Karpas-422 (cell line): ENCODE results near the gene ANKRD62. TPM values are rescaled to one million over a fixed set of nuclear protein-coding genes. Genes with fewer than 3 reads are reported as not detected.

ENCODE experiments used
- DNase-seq: peaks from one replicate; pipeline ENCODE4 v3.0.0-alpha.2; 2015
- H2AFZ ChIP-seq: fragments of 200-600 bp; sonication (generic); 2 replicates; pipeline ENCODE4 v1.6.1; 2014; ENCODE audit warnings: antibody characterized with exemption, low read length, mixed read lengths
- H3K27ac ChIP-seq: fragments of 200-600 bp; sonication (generic); 2 replicates; pipeline ENCODE4 v1.5.1; 2014; ENCODE audit warnings: mild to moderate bottlenecking, low read length, moderate library complexity
- H3K27me3 ChIP-seq: fragments of 200-600 bp; sonication (generic); 2 replicates; pipeline ENCODE4 v1.6.1; 2014; ENCODE audit warnings: low read length, mixed read lengths
- H3K36me3 ChIP-seq: fragments of 200-600 bp; sonication (generic); 2 replicates; pipeline ENCODE4 v1.6.1; 2014; ENCODE audit warnings: low read length, mixed read lengths; ENCODE audit not compliant: insufficient read depth
- H3K4me1 ChIP-seq: fragments of 200-600 bp; sonication (generic); 2 replicates; pipeline ENCODE4 v1.6.1; 2014; ENCODE audit warnings: mild to moderate bottlenecking, low read length, mixed read lengths
- H3K4me2 ChIP-seq: fragments of 200-600 bp; sonication (generic); 2 replicates; pipeline ENCODE4 v1.6.1; 2014; ENCODE audit warnings: low read length, low read depth, mild to moderate bottlenecking; ENCODE audit not compliant: poor library complexity, severe bottlenecking
- H3K4me3 ChIP-seq: fragments of 200-600 bp; sonication (generic); 2 replicates; pipeline ENCODE4 v1.5.1; 2014; ENCODE audit warnings: mild to moderate bottlenecking, antibody characterized with exemption, low read length, mixed read lengths
- H3K79me2 ChIP-seq: fragments of 200-600 bp; sonication (generic); 2 replicates; pipeline ENCODE4 v1.6.1; 2014; ENCODE audit warnings: mild to moderate bottlenecking, low read length, mixed read lengths
- H3K9ac ChIP-seq: fragments of 200-600 bp; sonication (generic); 2 replicates; pipeline ENCODE4 v1.6.0; 2014; ENCODE audit warnings: low read length
- H3K9me2 ChIP-seq: fragments of 200-600 bp; sonication (generic), shearing (Covaris generic); replicated peaks from 2 replicates; pipeline ENCODE4 v1.6.0; 2014; ENCODE audit warnings: mild to moderate bottlenecking, low read length, moderate library complexity; ENCODE audit not compliant: insufficient read depth
- H3K9me3 ChIP-seq: fragments of 300-700, 200-600 bp; sonication (generic); 2 replicates; pipeline ENCODE4 v1.6.1; 2014; ENCODE audit warnings: low read length, mixed read lengths
- H4K20me1 ChIP-seq: fragments of 200-600 bp; sonication (generic); 2 replicates; pipeline ENCODE4 v1.6.1; 2014; ENCODE audit warnings: mild to moderate bottlenecking, antibody characterized with exemption, low read length, low read depth; ENCODE audit not compliant: insufficient read depth
- total RNA-seq: library from RNA; depleted of rRNA; stranded (reverse); fragments of >200 nt; shearing (Covaris generic); gene quantifications from 2 replicates; pipeline ENCODE4 v1.2.3, GENCODE V29; 2014; ENCODE audit warnings: low replicate concordance

ANKRD62 gene
- total RNA-seq, 1 experiment from 2014 or later: not detected

- Histone ChIP-seq H2AFZ (0 out of 2 replicates have a peak overlapping the region, but pooled peaks have one; percentile 42), H3K9ac (no peak overlapping the region), H4K20me1 (no peaks in the 10 kb centered on the region), H3K4me3 (no peak overlapping the region), H3K9me3 (no peaks in the 10 kb centered on the region), H3K9me2 (no peaks in the 10 kb centered on the region), H3K4me2 (no peak overlapping the region), H3K79me2 (no peaks in the 10 kb centered on the region), H3K27ac (no peak overlapping the region), H3K4me1 (peaks cover 37% of the 10 kb centered on the region), H3K36me3 (no peaks in the 10 kb centered on the region), H3K27me3 (no peaks in the 10 kb centered on the region)
- no peak for DNase-seq
Measured at GRCh38 chr18:12052866-12053265, 40.8 kb upstream of the ANKRD62 start.

GRCh38 chr18:12053289-12053688 lies 40.4 kb upstream of the ANKRD62 start:
- no peaks in the 10 kb centered on the region for H4K20me1 ChIP-seq
- H3K27me3 ChIP-seq: no peaks in the 10 kb centered on the region
- DNase-seq: peak; percentile 60
- H3K4me3 ChIP-seq: no peak overlapping the region
- H3K79me2 ChIP-seq: no peaks in the 10 kb centered on the region
- no peaks in the 10 kb centered on the region for H3K9me2 ChIP-seq
- H2AFZ ChIP-seq: 0 out of 2 replicates have a peak overlapping the region, but pooled peaks have one; percentile 42
- no peak overlapping the region for H3K27ac ChIP-seq
- no peaks in the 10 kb centered on the region for H3K36me3 ChIP-seq
- H3K4me1 ChIP-seq: peaks cover 37% of the 10 kb centered on the region
- H3K4me2 ChIP-seq: no peak overlapping the region
- H3K9ac ChIP-seq: no peak overlapping the region; the same call in 1 of the 2 replicates
- no peaks in the 10 kb centered on the region for H3K9me3 ChIP-seq

- H3K36me3 ChIP-seq: no peaks in the 10 kb centered on the region
- no peak overlapping the region for H3K4me2 ChIP-seq
- H4K20me1 ChIP-seq: no peaks in the 10 kb centered on the region
- DNase-seq: no peak
- H3K27me3 ChIP-seq: no peaks in the 10 kb centered on the region
- H3K9me3 ChIP-seq: no peaks in the 10 kb centered on the region
- H3K4me3 ChIP-seq: no peak overlapping the region
- no peak overlapping the region for H2AFZ ChIP-seq
- H3K9me2 ChIP-seq: no peaks in the 10 kb centered on the region
- peaks cover 10% of the 10 kb centered on the region for H3K4me1 ChIP-seq
- H3K79me2 ChIP-seq: no peaks in the 10 kb centered on the region
- no peak overlapping the region for H3K9ac ChIP-seq
- no peak overlapping the region for H3K27ac ChIP-seq
Measured at GRCh38 chr18:12056034-12056883, 37.4 kb upstream of the ANKRD62 start.

- H3K9me3 ChIP-seq: no peaks in the 10 kb centered on the region
- no peaks in the 10 kb centered on the region for H4K20me1 ChIP-seq
- no peaks in the 10 kb centered on the region for H3K27me3 ChIP-seq
- DNase-seq: no peak
- no peak overlapping the region for H3K4me2 ChIP-seq
- H3K9ac ChIP-seq: no peak overlapping the region
- no peaks in the 10 kb centered on the region for H3K9me2 ChIP-seq
- H3K79me2 ChIP-seq: no peaks in the 10 kb centered on the region
- no peak overlapping the region for H3K4me3 ChIP-seq
- peaks cover 9% of the 10 kb centered on the region for H3K4me1 ChIP-seq
- H3K36me3 ChIP-seq: no peaks in the 10 kb centered on the region
- no peak overlapping the region for H2AFZ ChIP-seq
- H3K27ac ChIP-seq: no peak overlapping the region
Measured at GRCh38 chr18:12056884-12057402, 36.7 kb upstream of the ANKRD62 start.

GRCh38 chr18:12057419-12058039 lies 36.1 kb upstream of the ANKRD62 start:
- no peak overlapping the region for H2AFZ ChIP-seq
- no peaks in the 10 kb centered on the region for H4K20me1 ChIP-seq
- no peak overlapping the region for H3K9ac ChIP-seq
- no peaks in the 10 kb centered on the region for H3K9me2 ChIP-seq
- H3K4me2 ChIP-seq: no peak overlapping the region
- H3K79me2 ChIP-seq: no peaks in the 10 kb centered on the region
- peaks cover 9% of the 10 kb centered on the region for H3K4me1 ChIP-seq
- no peak overlapping the region for H3K4me3 ChIP-seq
- no peaks in the 10 kb centered on the region for H3K36me3 ChIP-seq
- no peak overlapping the region for H3K27ac ChIP-seq
- no peaks in the 10 kb centered on the region for H3K9me3 ChIP-seq
- no peak for DNase-seq
- H3K27me3 ChIP-seq: no peaks in the 10 kb centered on the region

DNA sequence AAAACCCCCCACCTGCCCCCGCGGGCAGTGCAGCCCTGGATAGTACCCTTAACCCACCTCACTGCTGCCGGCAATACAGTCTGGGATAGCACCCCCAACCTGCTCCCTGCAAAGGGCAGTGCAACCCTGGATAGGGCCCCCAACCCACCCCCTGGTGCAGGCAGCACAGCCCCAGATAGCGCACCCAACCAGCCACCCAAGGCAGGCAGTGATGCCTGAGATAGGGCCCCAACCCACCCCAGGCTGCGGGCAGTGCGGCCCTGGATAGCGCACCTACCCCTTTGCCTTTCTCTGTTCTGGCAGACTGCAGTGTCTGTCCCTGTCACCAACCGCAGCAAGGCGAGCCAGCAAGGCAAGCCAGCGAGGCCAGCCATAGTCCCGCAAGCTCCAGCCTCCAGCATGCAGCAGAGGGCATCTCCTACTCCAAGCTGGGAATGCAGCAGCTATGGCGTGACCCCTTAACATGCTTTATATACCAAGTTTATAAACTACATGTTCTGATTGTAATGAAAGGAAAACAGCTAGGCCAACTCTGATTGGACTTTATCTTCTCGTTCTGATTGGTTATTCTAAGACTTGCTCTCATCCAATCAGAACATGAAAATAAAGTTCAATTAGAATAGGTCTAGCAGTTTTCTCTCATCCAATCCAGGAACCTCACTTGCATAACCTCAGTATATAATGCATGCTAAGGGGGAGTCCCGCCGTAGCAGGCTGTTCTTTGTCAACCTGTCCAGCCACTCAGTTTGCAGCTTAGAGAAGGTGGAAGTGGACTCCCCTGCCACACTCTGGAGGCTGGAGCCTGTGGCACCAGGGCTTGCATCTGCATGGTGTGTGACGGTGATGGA lies 34.1 kb upstream of the ANKRD62 start:
- H3K9ac ChIP-seq: no peak overlapping the region
- H3K79me2 ChIP-seq: no peaks in the 10 kb centered on the region
- H3K4me1 ChIP-seq: no peaks in the 10 kb centered on the region
- peak; percentile 59 for DNase-seq
- no peaks in the 10 kb centered on the region for H3K9me3 ChIP-seq
- H3K36me3 ChIP-seq: no peaks in the 10 kb centered on the region
- H3K27me3 ChIP-seq: no peaks in the 10 kb centered on the region
- no peak overlapping the region for H3K4me3 ChIP-seq
- no peak overlapping the region for H3K27ac ChIP-seq
- H3K4me2 ChIP-seq: no peak overlapping the region
- H2AFZ ChIP-seq: no peak overlapping the region
- no peaks in the 10 kb centered on the region for H4K20me1 ChIP-seq
- H3K9me2 ChIP-seq: no peaks in the 10 kb centered on the region

GRCh38 chr18:12060182-12060870 lies 33.3 kb upstream of the ANKRD62 start:
- Histone ChIP-seq H3K27ac (no peak overlapping the region), H3K9me3 (no peaks in the 10 kb centered on the region), H3K36me3 (no peaks in the 10 kb centered on the region), H3K4me2 (no peak overlapping the region), H4K20me1 (no peaks in the 10 kb centered on the region), H3K9ac (no peak overlapping the region), H3K4me1 (no peaks in the 10 kb centered on the region), H3K9me2 (no peaks in the 10 kb centered on the region), H3K27me3 (no peaks in the 10 kb centered on the region), H3K79me2 (no peaks in the 10 kb centered on the region), H3K4me3 (no peak overlapping the region), H2AFZ (no peak overlapping the region)
- DNase-seq: no peak
